Ammon's horn (tissue), 1 donor: ENCODE results near the gene SLC37A3.

Experiments used
- DNase-seq: peaks from one replicate; pipeline ENCODE4 v3.0.0-alpha.2; 2016; ENCODE audit warnings: low spot score

Gene SLC37A3

GRCh38 chr7:140400381-140400780 lies 2.1 kb upstream of the SLC37A3 start:
- DNase-seq: no peak

DNA sequence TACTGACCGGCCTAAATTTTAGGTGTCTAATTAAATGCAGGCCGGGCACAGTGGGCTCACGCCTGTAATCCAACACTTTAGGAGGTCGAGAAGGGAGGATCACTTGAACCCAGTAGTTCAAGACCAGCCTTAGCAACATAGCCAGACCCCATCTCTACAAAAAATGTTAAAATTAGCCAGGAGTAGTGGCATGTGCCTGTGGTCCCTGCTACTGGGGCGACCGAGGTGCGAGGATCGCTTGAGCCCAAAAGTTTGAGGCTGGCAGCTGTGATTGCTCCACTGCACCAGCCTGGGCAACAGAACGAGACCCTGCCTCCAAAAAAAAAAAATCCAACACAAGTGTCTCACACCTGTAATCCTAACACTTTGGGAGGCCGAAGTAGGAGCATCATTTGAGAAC lies 491 bp upstream of the SLC37A3 start:
- no peak for DNase-seq

DNA sequence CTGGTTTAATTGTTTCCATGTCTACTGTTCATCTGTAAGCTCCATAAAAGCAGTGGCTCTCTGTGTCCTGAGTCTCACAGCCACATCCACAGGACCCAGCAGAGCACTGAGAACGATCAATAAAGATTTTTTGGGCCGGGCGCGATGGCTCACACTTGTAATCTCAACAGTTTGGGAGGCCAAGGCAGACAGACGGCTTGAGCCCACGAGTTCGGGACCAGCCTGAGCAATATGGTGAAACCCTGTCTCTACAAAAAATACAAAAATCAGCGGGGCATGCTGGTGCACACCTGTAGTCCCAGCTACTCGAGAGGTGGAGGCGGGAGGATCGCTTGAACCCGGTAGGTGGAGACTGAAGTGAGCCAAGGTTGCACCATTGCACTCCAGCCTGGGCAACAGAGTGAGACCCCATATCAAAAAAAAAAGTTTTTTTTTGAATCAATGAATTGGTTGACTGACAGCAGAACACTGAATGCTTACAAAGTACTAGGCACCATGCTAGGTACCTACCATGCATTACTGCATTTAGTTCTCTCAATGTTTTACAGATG lies 4.5 kb downstream of the SLC37A3 start:
- no peak for DNase-seq

- no peak for DNase-seq
Observed at GRCh38 chr7:140391634-140392033, 6.7 kb downstream of the SLC37A3 start.

DNA sequence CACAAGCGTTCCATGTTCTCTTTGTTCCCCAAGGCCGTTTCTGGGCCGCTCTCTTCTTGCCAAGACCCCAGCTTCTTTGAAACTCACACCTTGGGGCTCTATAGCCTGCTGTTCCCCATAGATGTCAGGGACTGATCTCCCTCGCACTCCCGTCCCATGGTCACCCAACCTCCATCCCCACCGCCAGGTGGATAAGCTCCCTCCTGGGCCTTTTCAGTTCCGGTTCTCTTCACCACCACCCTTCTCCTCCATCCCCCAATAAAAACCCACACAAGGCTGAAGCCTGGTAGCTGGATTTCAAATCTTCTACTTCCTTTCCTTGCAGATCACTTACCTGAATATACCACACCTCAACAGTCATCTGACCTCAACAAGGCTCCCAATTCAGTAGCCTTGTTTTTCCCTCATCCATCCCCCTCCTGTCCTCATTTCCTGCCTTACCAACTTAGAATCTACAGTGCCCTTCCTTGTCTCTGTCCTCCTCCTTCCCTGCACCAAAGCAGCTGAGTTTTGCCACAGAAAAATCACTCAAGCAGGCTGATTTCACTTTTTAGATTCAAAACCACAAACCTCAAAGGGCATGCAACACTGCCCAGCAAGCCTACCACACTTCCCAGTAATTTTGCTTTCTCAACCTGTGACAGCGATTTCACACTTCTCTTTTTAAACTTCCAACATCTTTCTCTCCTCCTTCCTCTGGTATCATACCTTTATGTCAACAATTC lies 7.7 kb downstream of the SLC37A3 start:
- DNase-seq: peak; percentile 32

DNA sequence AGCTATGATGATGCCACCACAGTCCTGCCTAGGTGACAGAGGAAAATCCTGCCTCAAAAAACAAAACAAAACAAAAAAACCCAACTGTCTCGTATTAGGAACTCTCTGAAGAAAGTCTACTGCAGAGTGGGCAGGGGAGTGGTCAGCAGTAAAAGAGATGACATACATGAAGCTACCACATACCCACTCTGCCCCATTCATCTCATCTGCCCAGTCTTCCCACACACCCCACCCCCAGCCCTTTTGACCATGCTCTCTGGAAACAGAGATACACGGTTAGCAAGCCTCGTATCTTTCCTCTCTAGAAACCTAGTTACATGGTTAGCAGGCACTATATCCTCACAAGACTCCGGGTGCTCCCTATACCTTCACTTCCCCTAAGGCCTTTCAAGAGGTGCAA lies 8.3 kb downstream of the SLC37A3 start:
- no peak for DNase-seq

DNA sequence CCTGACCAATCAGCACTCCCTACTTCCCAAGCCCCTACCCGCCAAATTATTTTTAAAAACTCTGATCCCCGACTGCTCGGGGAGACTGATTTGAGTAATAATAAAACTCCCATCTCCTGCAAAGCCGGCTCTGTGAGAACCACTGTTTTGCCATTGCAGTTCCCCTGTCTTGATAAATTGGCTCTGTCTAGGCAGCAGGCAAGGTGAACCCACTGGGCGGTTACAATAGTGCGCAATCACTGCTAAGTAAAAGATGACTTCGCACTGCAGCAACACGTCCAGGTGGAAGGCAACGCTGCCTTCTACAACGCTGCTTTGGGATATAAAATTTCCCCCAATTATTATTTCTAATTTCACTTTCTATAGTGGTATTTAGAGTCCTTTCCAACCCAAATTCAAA lies 8.9 kb downstream of the SLC37A3 start:
- DNase-seq: no peak

DNA sequence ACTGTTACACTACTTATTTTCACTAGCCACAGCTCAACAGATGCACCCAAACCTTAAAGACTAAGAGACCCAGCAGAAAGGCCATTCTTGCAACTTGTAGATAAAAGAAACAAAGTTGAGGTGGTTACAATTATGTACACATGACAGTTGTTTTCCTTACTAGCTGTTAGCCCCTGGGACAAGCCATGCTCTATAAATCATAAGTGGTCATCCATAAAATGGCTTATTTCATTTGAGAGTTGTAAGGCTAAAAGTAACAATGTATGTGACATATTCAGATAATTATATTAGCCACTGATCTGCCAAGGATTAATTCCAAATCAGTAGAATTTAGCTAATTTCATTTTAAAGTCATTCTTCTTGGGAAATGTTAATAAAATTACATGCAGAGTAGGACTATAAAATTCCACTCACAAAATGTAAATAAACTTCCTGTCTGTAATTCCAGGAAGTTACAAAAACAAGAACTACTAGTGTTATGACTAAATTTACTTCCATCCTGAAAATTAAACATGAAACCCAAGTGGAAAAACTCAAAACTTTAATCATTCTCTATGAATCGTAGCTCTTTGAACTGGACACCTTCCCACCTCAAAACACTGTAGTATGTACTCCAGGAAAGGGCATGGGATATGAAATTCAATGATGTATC lies 13.3 kb downstream of the SLC37A3 start:
- DNase-seq: no peak

GRCh38 chr7:140383954-140384713 lies 14.2 kb downstream of the SLC37A3 start:
- no peak for DNase-seq

GRCh38 chr7:140375892-140376730 lies 22.2 kb downstream of the SLC37A3 start:
- no peak for DNase-seq

- no peak for DNase-seq
Observed at GRCh38 chr7:140375323-140375722, 23.0 kb downstream of the SLC37A3 start.

- DNase-seq: no peak
Observed at GRCh38 chr7:140369294-140369693, 29.0 kb downstream of the SLC37A3 start.

GRCh38 chr7:140367528-140367927 lies 30.8 kb downstream of the SLC37A3 start:
- no peak for DNase-seq

GRCh38 chr7:140364819-140365218 lies 33.5 kb downstream of the SLC37A3 start:
- no peak for DNase-seq

- no peak for DNase-seq
Observed at GRCh38 chr7:140360697-140361229, 37.6 kb downstream of the SLC37A3 start.

DNA sequence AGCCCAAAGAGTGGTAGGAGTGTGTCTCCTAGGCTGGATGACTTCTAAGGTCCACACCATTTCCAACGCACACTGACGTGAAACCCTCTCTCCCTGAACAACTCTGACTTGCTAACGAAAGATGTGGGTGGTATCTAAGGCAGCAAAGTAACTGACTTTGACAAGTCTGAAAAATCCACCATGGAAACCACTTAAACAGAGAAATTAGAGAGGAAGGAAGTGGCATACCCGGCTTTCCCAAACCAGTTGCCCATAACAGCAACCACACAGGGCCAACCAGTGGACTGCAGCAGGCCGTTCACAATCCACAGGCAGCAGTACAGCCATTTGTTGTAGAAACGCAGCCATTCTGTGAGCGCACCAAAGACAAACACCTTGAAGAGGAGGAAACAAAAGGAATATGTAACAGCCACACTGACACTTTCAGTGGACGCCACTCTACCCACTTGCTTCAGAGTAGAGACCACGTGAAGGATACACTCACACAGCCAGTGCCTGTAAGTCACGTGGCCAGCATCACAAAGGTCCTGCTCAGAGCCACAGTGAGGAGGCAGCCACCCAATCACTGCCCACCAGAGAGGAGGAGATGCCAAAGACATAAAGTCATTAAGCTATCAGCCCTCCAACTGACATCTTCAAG lies 39.8 kb downstream of the SLC37A3 start:
- peak; percentile 9 for DNase-seq

DNA sequence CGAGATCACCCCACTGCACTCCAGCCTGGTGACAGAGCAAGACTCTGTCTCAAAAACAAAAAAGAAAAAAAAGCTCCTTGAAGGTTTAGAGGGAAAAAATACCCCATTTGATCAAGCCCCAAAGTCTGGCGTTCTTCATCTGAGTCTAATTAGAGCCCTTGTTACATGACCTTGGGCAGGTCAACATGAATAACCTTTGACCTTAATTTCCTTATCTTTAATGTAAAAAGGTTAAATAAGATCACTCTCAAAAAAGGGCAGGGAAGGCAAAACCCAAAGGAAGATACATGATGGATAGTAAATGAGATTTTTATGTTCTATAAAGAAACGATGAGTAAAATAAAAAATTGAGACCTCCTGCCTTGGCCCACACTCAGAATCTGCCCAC lies 40.3 kb downstream of the SLC37A3 start:
- no peak for DNase-seq

DNA sequence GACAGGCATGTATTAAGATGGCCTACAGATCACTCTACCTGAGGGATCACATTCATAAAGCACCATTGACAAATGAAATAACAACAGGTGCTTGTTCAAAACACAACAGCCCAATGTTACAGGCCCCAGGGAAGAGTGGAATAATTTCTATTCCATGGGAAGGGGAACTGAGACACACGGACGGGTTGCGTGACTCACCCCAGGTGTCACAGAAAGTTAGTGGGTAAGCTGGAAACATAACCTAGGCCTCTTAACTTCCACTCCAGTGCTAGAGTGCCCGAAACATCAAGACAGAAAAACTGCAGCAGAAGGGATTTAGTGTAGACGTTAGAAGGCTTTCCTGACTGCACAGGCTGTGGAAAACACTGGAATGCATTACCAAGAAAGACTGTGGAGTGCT lies 48.3 kb downstream of the SLC37A3 start:
- no peak for DNase-seq

DNA sequence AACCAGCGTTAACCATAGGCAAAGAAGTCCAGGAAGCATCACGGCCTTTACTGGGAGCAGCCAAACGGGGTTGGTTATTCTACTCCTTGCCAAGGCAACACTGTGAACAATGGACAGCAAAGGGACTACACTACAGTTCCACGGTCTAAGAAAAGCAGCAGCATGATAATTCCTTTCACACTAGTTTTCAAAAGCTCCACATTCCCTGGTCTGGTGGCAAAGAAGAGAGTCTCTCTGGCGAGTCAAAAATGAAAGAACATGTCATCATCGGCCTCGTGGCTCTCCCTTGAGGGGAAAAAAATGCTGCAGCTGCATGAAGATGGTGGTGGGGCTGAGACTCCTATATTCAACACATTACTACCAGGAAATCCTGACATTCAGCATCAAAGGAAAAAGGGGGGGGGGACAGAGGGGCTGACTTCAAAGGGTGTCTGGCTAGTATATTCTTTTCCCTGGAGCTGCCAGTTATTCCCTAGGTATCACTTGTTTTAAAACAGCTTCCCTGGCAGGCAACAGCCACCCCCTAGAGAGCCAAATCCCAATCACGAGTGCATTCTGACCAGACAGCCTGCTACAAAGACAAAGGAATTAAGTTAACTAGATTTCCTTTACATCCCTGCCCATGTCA lies 49.1 kb downstream of the SLC37A3 start:
- DNase-seq: peak; percentile 44

- no peak for DNase-seq
Observed at GRCh38 chr7:140348161-140348849, 50.0 kb downstream of the SLC37A3 start.
